ENCODE results near the gene PON2. TPM values are rescaled to one million over a fixed set of nuclear protein-coding genes. Genes with fewer than 3 reads are reported as not detected.

Gene PON2
- total and polyA plus RNA-seq, 2 experiments from 2014 or later: 273 to 337 TPM

GRCh38 chr7:95479992-95480624 lies 45.3 kb upstream of the PON2 start:
- H3K27ac ChIP-seq: no peak overlapping the region
- H3K27me3 ChIP-seq: no peaks in the 10 kb centered on the region
- H3K4me1 ChIP-seq (ENCODE audit: insufficient read depth): peaks cover 5% of the 10 kb centered on the region
- no peaks in the 10 kb centered on the region for H4K20me1 ChIP-seq (ENCODE audit: insufficient read depth, poor library complexity, severe bottlenecking)
- TF ChIP-seq CTCF (IDR thresholded peaks at IDR 0.05; ENCODE audit: poor library complexity) (no peak), EZH2 (IDR thresholded peaks at IDR 0.05; ENCODE audit: borderline replicate concordance) (no peak), EZH2phosphoT487 (IDR thresholded peaks at IDR 0.05; ENCODE audit: low read depth, severe bottlenecking, unreplicated experiment) (no peak)
- DNase-seq (ENCODE audit: low spot score): no peak
- no peak overlapping the region for H3K4me3 ChIP-seq
- no peaks in the 10 kb centered on the region for H3K9me3 ChIP-seq (ENCODE audit: low read depth)
- no peak overlapping the region for H2AFZ ChIP-seq
- H3K4me2 ChIP-seq: no peak overlapping the region
- no peaks in the 10 kb centered on the region for H3K36me3 ChIP-seq (replicated peaks; ENCODE audit: insufficient read depth, low read depth)
- no peaks in the 10 kb centered on the region for H3K79me2 ChIP-seq
- no peaks in the 10 kb centered on the region for H3K9me2 ChIP-seq (replicated peaks; ENCODE audit: insufficient read depth)

GRCh38 chr7:95478272-95479037 lies 43.6 kb upstream of the PON2 start:
- TF ChIP-seq EZH2phosphoT487 (IDR thresholded peaks at IDR 0.05; ENCODE audit: low read depth, severe bottlenecking, unreplicated experiment) (no peak), CTCF (IDR thresholded peaks at IDR 0.05; ENCODE audit: poor library complexity) (peak; percentile 60), EZH2 (IDR thresholded peaks at IDR 0.05; ENCODE audit: borderline replicate concordance) (no peak)
- Histone ChIP-seq H4K20me1 (ENCODE audit: insufficient read depth, poor library complexity, severe bottlenecking) (no peaks in the 10 kb centered on the region), H3K36me3 (replicated peaks; ENCODE audit: insufficient read depth, low read depth) (no peaks in the 10 kb centered on the region), H2AFZ (peak overlapping the region; percentile 68), H3K9me3 (ENCODE audit: low read depth) (no peaks in the 10 kb centered on the region), H3K4me2 (peak overlapping the region; percentile 58), H3K9me2 (replicated peaks; ENCODE audit: insufficient read depth) (no peaks in the 10 kb centered on the region), H3K79me2 (no peaks in the 10 kb centered on the region), H3K4me1 (ENCODE audit: insufficient read depth) (peaks cover 5% of the 10 kb centered on the region), H3K27me3 (no peaks in the 10 kb centered on the region), H3K27ac (peak overlapping the region; percentile 77), H3K4me3 (no peak overlapping the region)
- DNase-seq (ENCODE audit: low spot score): peak; percentile 75
- WGBS (ENCODE audit: low lambda C conversion rate, missing lambda C conversion rate): 32% methylated on average over 18 of the region's 18 CpGs

- Histone ChIP-seq H2AFZ (peak overlapping the region; percentile 36), H3K4me2 (peak overlapping the region; percentile 60), H3K9me3 (ENCODE audit: low read depth) (no peaks in the 10 kb centered on the region), H3K36me3 (replicated peaks; ENCODE audit: insufficient read depth, low read depth) (no peaks in the 10 kb centered on the region), H3K27me3 (no peaks in the 10 kb centered on the region), H3K9me2 (replicated peaks; ENCODE audit: insufficient read depth) (no peaks in the 10 kb centered on the region), H3K27ac (no peak overlapping the region), H4K20me1 (ENCODE audit: insufficient read depth, poor library complexity, severe bottlenecking) (no peaks in the 10 kb centered on the region), H3K4me3 (no peak overlapping the region), H3K4me1 (ENCODE audit: insufficient read depth) (peaks cover 5% of the 10 kb centered on the region), H3K79me2 (no peaks in the 10 kb centered on the region)
- DNase-seq (ENCODE audit: low spot score): peak; percentile 82
- 9% methylated on average over 11 of the region's 11 CpGs for WGBS (ENCODE audit: low lambda C conversion rate, missing lambda C conversion rate)
- TF ChIP-seq EZH2 (IDR thresholded peaks at IDR 0.05; ENCODE audit: borderline replicate concordance): no peak
- peak; percentile 86 for TF ChIP-seq CTCF (IDR thresholded peaks at IDR 0.05; ENCODE audit: poor library complexity)
These were observed 42.2 kb upstream of the PON2 start for GRCh38 chr7:95476904-95477594.

All from hepatocyte (in vitro differentiated cells).